OCI-LY1 (cell line): ENCODE measurements around the gene SEL1L2.

Source experiments
- H2AFZ ChIP-seq: fragments of 200-600 bp; sonication (generic), shearing (Covaris generic); 2 replicates; pipeline ENCODE4 v1.6.0; 2014; ENCODE audit warnings: antibody characterized with exemption, mild to moderate bottlenecking, low read length
- H3F3A ChIP-seq: fragments of 200-600 bp; sonication (generic), shearing (Covaris generic); 2 replicates; pipeline ENCODE4 v1.6.0; 2014; ENCODE audit warnings: mild to moderate bottlenecking, antibody characterized with exemption, low read length, moderate library complexity; ENCODE audit not compliant: insufficient read depth
- H3K27ac ChIP-seq: fragments of 200-600 bp; sonication (generic); 2 replicates; pipeline ENCODE4 v1.5.1; 2014; ENCODE audit warnings: low read length, mixed run types, mild to moderate bottlenecking, low read depth; ENCODE audit not compliant: poor library complexity, severe bottlenecking
- H3K27me3 ChIP-seq: fragments of 200-600 bp; sonication (generic); 2 replicates; pipeline ENCODE4 v1.6.0; 2014; ENCODE audit warnings: antibody characterized with exemption, mild to moderate bottlenecking, low read length, moderate library complexity; ENCODE audit not compliant: insufficient read depth
- H3K36me3 ChIP-seq: fragments of 200-600 bp; sonication (generic); 2 replicates; pipeline ENCODE4 v1.6.1; 2014; ENCODE audit warnings: mild to moderate bottlenecking, antibody characterized with exemption, low read length, moderate library complexity, mixed read lengths; ENCODE audit not compliant: insufficient read depth
- H3K4me1 ChIP-seq: fragments of 200-600 bp; sonication (generic); 2 replicates; pipeline ENCODE4 v1.5.1; 2014; ENCODE audit warnings: mild to moderate bottlenecking, low read length, moderate library complexity; ENCODE audit not compliant: insufficient read depth, severe bottlenecking
- H3K4me2 ChIP-seq: fragments of 200-600 bp; sonication (generic), shearing (Covaris generic); 2 replicates; pipeline ENCODE4 v1.6.1; 2014; ENCODE audit warnings: low read length
- H3K4me3 ChIP-seq: fragments of 200-600 bp; sonication (generic); 2 replicates; pipeline ENCODE4 v1.5.1; 2014; ENCODE audit warnings: low read length, low read depth, mild to moderate bottlenecking, mixed read lengths; ENCODE audit not compliant: poor library complexity, severe bottlenecking
- H3K79me2 ChIP-seq: fragments of 200-600 bp; shearing (Covaris generic); 2 replicates; pipeline ENCODE4 v1.6.1; 2016; ENCODE audit warnings: mixed run types, low read length, mixed read lengths; ENCODE audit not compliant: insufficient read depth
- H3K9ac ChIP-seq: fragments of 200-600 bp; sonication (generic), shearing (Covaris generic); 2 replicates; pipeline ENCODE4 v1.6.1; 2014; ENCODE audit warnings: mild to moderate bottlenecking, low read length, mixed read lengths
- H3K9me2 ChIP-seq: fragments of 200-600 bp; sonication (generic), shearing (Covaris generic); 2 replicates; pipeline ENCODE4 v1.6.1; 2014; ENCODE audit warnings: low read depth, mild to moderate bottlenecking, low read length, mixed read lengths
- H3K9me3 ChIP-seq: fragments of 200-600 bp; shearing (Covaris generic); 2 replicates; pipeline ENCODE4 v1.6.1; 2014; ENCODE audit warnings: low read length, mixed read lengths
- H4K20me1 ChIP-seq: fragments of 200-600 bp; sonication (generic), shearing (Covaris generic); 2 replicates; pipeline ENCODE4 v1.6.0; 2016; ENCODE audit warnings: mild to moderate bottlenecking, low read length; ENCODE audit not compliant: insufficient read depth
- EZH2 ChIP-seq: fragments of 200-600 bp; sonication (generic), shearing (Covaris generic); IDR thresholded peaks from 2 replicates; pipeline ENCODE4 v1.8.0; 2017; ENCODE audit warnings: borderline replicate concordance, mixed run types, mild to moderate bottlenecking, antibody characterized with exemption, low read length, moderate library complexity, mixed read lengths
- TF ChIP-seq, protein P1 (sequence below): fragments of 200-600 bp; sonication (generic), shearing (Covaris generic); IDR thresholded peaks from 2 replicates; pipeline ENCODE4 v1.5.1; 2017; ENCODE audit warnings: mild to moderate bottlenecking, antibody characterized with exemption, low read length, moderate library complexity, mixed read lengths

The SEL1L2 gene

DNA sequence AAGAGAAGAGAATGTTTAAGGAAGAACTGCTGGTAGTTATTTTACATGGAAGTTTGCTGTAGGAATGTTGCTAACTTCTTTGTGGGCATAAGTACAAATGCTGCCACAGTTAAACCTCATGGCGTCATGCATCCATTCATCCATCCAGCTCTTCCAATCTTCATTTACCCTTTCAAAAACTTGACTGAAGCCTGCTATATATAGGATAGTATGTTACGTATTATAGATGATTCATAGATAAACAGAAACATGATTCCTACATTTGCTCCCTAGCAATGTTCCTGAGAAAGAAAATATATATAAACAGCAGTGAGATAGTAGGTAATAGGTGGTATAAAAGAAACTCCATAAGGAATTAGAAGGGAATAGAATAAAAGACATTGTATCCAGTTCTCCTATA is 111.8 kb downstream of the SEL1L2 start:
- no peaks in the 10 kb centered on the region for H3K9me2 ChIP-seq
- H3F3A ChIP-seq: no peaks in the 10 kb centered on the region
- H3K27ac ChIP-seq: no peak overlapping the region
- no peaks in the 10 kb centered on the region for H3K4me1 ChIP-seq
- H3K4me2 ChIP-seq: no peak overlapping the region
- no peak overlapping the region for H3K9ac ChIP-seq
- H2AFZ ChIP-seq: no peak overlapping the region
- no peaks in the 10 kb centered on the region for H3K9me3 ChIP-seq
- no peak overlapping the region for H3K4me3 ChIP-seq
- H3K27me3 ChIP-seq: no peaks in the 10 kb centered on the region
- H4K20me1 ChIP-seq: no peaks in the 10 kb centered on the region
- H3K36me3 ChIP-seq: no peaks in the 10 kb centered on the region
- no peak for TF ChIP-seq EZH2
- TF ChIP-seq, protein P1, sequence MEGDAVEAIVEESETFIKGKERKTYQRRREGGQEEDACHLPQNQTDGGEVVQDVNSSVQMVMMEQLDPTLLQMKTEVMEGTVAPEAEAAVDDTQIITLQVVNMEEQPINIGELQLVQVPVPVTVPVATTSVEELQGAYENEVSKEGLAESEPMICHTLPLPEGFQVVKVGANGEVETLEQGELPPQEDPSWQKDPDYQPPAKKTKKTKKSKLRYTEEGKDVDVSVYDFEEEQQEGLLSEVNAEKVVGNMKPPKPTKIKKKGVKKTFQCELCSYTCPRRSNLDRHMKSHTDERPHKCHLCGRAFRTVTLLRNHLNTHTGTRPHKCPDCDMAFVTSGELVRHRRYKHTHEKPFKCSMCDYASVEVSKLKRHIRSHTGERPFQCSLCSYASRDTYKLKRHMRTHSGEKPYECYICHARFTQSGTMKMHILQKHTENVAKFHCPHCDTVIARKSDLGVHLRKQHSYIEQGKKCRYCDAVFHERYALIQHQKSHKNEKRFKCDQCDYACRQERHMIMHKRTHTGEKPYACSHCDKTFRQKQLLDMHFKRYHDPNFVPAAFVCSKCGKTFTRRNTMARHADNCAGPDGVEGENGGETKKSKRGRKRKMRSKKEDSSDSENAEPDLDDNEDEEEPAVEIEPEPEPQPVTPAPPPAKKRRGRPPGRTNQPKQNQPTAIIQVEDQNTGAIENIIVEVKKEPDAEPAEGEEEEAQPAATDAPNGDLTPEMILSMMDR: no peak
- no peaks in the 10 kb centered on the region for H3K79me2 ChIP-seq

DNA sequence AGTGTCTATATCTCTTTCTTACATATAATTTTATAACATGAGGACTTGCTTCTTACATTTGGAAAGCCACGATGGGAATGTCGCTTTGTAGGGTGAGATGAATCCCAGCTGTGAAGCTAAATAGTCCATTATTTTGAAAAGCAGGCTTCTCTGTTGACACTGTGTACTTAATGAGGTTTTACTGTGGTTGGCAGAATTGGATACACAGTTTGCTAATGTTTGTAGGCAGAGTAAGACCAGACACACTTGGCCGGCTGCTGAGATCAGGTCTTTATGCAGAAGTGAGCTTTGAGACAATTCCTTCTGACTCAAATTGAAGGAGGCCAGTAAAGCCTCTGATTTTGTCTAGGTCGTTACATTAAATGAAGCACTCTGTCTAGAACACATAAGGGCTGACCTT is 112.6 kb downstream of the SEL1L2 start:
- Histone ChIP-seq H3K27ac (no peak overlapping the region), H4K20me1 (no peaks in the 10 kb centered on the region), H2AFZ (no peak overlapping the region), H3F3A (no peaks in the 10 kb centered on the region), H3K9me3 (no peaks in the 10 kb centered on the region), H3K4me2 (no peak overlapping the region), H3K9me2 (no peaks in the 10 kb centered on the region), H3K79me2 (no peaks in the 10 kb centered on the region), H3K4me3 (no peak overlapping the region), H3K4me1 (no peaks in the 10 kb centered on the region), H3K9ac (no peak overlapping the region), H3K36me3 (no peaks in the 10 kb centered on the region), H3K27me3 (no peaks in the 10 kb centered on the region)
- TF ChIP-seq, protein P1: no peak
- TF ChIP-seq EZH2: no peak

DNA sequence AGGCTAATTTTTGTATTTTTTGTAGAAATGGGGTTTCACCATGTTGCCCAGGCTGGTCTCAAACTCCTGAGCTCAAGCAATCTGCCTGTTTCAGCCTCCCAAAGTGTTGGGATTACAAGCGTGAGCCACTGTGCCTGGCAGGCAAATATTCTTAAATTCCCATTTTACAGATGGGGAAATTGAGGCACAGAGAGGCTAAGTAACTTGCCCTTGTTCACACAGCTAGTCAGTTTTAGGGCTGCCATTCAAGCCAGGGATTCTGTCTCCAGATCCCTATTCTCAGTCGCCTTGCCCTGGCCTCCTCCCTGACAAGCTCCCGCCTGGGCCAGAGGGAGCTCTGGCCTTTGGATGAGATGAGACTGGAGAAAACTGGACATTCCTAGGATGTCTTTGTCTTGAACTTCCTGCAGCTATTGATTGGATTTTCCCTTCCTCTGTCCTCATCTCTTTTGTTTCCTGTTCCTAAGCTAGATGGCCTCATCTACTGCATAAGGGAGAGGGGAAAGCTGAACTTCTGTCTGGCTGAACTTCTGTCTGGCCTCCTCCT is 115.1 kb downstream of the SEL1L2 start:
- H3K4me3 ChIP-seq: no peak overlapping the region

More for the DNA sequence above, 115.1 kb downstream of the SEL1L2 start:
- H4K20me1 ChIP-seq: no peaks in the 10 kb centered on the region
- H3K9me2 ChIP-seq: no peaks in the 10 kb centered on the region
- H3F3A ChIP-seq: no peaks in the 10 kb centered on the region
- no peaks in the 10 kb centered on the region for H3K79me2 ChIP-seq
- no peak overlapping the region for H3K27ac ChIP-seq
- H3K4me2 ChIP-seq: no peak overlapping the region
- no peaks in the 10 kb centered on the region for H3K9me3 ChIP-seq
- TF ChIP-seq, protein P1: no peak
- no peak for TF ChIP-seq EZH2
- H3K36me3 ChIP-seq: no peaks in the 10 kb centered on the region
- no peak overlapping the region for H3K9ac ChIP-seq
- H2AFZ ChIP-seq: no peak overlapping the region
- no peaks in the 10 kb centered on the region for H3K4me1 ChIP-seq
- no peaks in the 10 kb centered on the region for H3K27me3 ChIP-seq
